ENCODE measurements around the gene CNKSR2. TPM values are rescaled to one million over a fixed set of nuclear protein-coding genes. Genes with fewer than 3 reads are reported as not detected.

Gene CNKSR2
- total RNA-seq, 1 experiment from 2014 or later = 11.3 TPM

DNA sequence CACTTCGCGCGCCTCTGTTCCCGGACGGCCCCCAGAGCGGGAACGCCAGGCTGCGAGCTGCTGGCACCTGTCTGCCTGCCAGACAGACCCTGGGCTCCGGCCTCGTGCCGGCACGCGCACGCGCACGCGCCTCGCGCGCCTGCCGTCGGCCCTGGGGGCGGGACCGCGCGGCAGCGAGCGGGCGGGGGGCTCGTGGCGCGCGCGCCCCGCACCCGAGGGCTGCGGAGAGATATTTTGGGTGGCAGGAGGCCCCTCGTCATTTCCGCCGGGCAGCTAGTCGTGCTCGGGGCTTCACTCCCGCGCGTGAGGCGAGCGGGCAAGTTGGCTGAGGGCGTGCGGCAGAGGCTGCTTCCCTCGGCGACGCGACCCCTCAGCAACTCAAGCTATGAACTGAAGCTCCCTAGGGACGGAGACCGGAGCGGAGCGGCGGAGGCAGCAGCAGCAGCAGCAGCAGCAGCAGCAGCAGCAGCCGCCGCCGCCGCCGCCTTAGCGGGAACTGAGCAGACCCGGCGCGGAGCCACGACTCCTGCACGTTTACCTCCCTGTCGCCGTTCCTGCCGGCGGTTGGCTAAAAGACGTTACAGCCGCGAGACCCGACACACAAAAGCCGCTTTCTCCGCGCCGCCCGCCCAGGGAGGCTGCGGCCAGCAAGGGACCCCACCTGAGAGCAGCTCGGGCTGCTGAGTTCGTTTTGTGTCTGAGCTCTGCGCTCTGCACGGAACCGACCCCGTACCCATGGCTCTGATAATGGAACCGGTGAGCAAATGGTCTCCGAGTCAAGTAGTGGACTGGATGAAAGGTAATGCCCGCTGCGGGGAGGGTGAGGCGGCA, at the start of gene CNKSR2 (continued):
- TF ChIP-seq, protein P1, sequence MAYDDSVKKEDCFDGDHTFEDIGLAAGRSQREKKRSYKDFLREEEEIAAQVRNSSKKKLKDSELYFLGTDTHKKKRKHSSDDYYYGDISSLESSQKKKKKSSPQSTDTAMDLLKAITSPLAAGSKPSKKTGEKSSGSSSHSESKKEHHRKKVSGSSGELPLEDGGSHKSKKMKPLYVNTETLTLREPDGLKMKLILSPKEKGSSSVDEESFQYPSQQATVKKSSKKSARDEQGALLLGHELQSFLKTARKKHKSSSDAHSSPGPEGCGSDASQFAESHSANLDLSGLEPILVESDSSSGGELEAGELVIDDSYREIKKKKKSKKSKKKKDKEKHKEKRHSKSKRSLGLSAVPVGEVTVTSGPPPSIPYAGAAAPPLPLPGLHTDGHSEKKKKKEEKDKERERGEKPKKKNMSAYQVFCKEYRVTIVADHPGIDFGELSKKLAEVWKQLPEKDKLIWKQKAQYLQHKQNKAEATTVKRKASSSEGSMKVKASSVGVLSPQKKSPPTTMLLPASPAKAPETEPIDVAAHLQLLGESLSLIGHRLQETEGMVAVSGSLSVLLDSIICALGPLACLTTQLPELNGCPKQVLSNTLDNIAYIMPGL (CRISPR knock-in tag; IDR thresholded peaks at IDR 0.05) = 0 out of 2 replicates have a peak, but pooled peaks have one; percentile 8
- peak; percentile 87 for TF ChIP-seq ETV6 (CRISPR knock-in tag; IDR thresholded peaks at IDR 0.05)
- peak; percentile 83 for TF ChIP-seq MYBL2 (CRISPR knock-in tag; IDR thresholded peaks at IDR 0.05)
- no peak for TF ChIP-seq ZNF532 (CRISPR knock-in tag; IDR thresholded peaks at IDR 0.05; ENCODE audit: borderline replicate concordance)
- TF ChIP-seq EMX1 (CRISPR knock-in tag; IDR thresholded peaks at IDR 0.05) = no peak
- TF ChIP-seq MXD4 (CRISPR knock-in tag; IDR thresholded peaks at IDR 0.05; ENCODE audit: borderline replicate concordance) = no peak
- TF ChIP-seq ZSCAN18 (CRISPR knock-in tag; IDR thresholded peaks at IDR 0.05) = no peak
- TF ChIP-seq JUN (CRISPR knock-in tag; IDR thresholded peaks at IDR 0.05) = peak; percentile 34; the same call in 1 of the 2 replicates
- no peak for TF ChIP-seq NR2C2 (CRISPR knock-in tag; IDR thresholded peaks at IDR 0.05)
- TF ChIP-seq ATF1 (CRISPR knock-in tag; IDR thresholded peaks at IDR 0.05) = no peak
- no peak for TF ChIP-seq ZMAT4 (CRISPR knock-in tag; IDR thresholded peaks at IDR 0.05)
- no peak for TF ChIP-seq GTF2I (CRISPR knock-in tag; conservative IDR thresholded peaks at IDR 0.05)
- no peak for TF ChIP-seq NFATC4 (CRISPR knock-in tag; IDR thresholded peaks at IDR 0.05)
- TF ChIP-seq, protein P2, sequence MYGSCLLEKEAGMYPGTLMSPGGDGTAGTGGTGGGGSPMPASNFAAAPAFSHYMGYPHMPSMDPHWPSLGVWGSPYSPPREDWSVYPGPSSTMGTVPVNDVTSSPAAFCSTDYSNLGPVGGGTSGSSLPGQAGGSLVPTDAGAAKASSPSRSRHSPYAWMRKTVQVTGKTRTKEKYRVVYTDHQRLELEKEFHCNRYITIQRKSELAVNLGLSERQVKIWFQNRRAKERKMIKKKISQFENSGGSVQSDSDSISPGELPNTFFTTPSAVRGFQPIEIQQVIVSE (CRISPR knock-in tag; IDR thresholded peaks at IDR 0.05; ENCODE audit: borderline replicate concordance) = no peak
- no peak; the same call in 1 of the 2 replicates for TF ChIP-seq CBFB (CRISPR knock-in tag; IDR thresholded peaks at IDR 0.05; ENCODE audit: low read depth)
- peak; percentile 82; the same call in 1 of the 2 replicates for TF ChIP-seq E2F5 (CRISPR knock-in tag; IDR thresholded peaks at IDR 0.05)
- no peak for TF ChIP-seq NR1H2 (CRISPR knock-in tag; IDR thresholded peaks at IDR 0.05)
- no peak for TF ChIP-seq GABPB1 (CRISPR knock-in tag; IDR thresholded peaks at IDR 0.05)
- TF ChIP-seq ATF3 (CRISPR knock-in tag; conservative IDR thresholded peaks at IDR 0.05) = no peak
- TF ChIP-seq ZBTB43 (CRISPR knock-in tag; IDR thresholded peaks at IDR 0.05) = peak; percentile 69; the same call in 1 of the 2 replicates
- peak; percentile 73; the same call in 1 of the 2 replicates for TF ChIP-seq TEAD4 (CRISPR knock-in tag; IDR thresholded peaks at IDR 0.05)
- TF ChIP-seq AFF4 (CRISPR knock-in tag; IDR thresholded peaks at IDR 0.05; ENCODE audit: borderline replicate concordance) = no peak
- no peak for TF ChIP-seq ZNF671 (CRISPR knock-in tag; IDR thresholded peaks at IDR 0.05)
- peak; percentile 39; the same call in 1 of the 2 replicates for TF ChIP-seq ZNF232 (CRISPR knock-in tag; IDR thresholded peaks at IDR 0.05)

All from WTC11 (cell line).